Measurements from ENCODE around the gene MAD1L1. TPM values are rescaled to one million over a fixed set of nuclear protein-coding genes. Genes with fewer than 3 reads are reported as not detected.
A peak's percentile ranks its signal among the peaks of the same experiment; 100 is the strongest.
"Not testable (repeated sequence)": the region's sequence is repeated elsewhere in the genome, so short reads cannot be mapped to it uniquely, and the experiment has no call there.

MAD1L1 gene
- total RNA-seq, 1 donor from 2014 or later: 48.4 TPM

- ATAC-seq (no peak), DNase-seq (no peak)
- H3K27ac ChIP-seq: no peak overlapping the region
- no peaks in the 10 kb centered on the region for H3K9me3 ChIP-seq
- intact Hi-C loops (cut with DNase I): no loop called here
- H3K36me3 ChIP-seq: no peaks in the 10 kb centered on the region
- no peaks in the 10 kb centered on the region for H3K27me3 ChIP-seq
- H3K4me3 ChIP-seq: no peak overlapping the region
- TF ChIP-seq, protein P1, sequence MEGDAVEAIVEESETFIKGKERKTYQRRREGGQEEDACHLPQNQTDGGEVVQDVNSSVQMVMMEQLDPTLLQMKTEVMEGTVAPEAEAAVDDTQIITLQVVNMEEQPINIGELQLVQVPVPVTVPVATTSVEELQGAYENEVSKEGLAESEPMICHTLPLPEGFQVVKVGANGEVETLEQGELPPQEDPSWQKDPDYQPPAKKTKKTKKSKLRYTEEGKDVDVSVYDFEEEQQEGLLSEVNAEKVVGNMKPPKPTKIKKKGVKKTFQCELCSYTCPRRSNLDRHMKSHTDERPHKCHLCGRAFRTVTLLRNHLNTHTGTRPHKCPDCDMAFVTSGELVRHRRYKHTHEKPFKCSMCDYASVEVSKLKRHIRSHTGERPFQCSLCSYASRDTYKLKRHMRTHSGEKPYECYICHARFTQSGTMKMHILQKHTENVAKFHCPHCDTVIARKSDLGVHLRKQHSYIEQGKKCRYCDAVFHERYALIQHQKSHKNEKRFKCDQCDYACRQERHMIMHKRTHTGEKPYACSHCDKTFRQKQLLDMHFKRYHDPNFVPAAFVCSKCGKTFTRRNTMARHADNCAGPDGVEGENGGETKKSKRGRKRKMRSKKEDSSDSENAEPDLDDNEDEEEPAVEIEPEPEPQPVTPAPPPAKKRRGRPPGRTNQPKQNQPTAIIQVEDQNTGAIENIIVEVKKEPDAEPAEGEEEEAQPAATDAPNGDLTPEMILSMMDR (IDR thresholded peaks at IDR 0.05): no peak
- H3K4me1 ChIP-seq: no peaks in the 10 kb centered on the region
Measured at GRCh38 chr7:1839701-1840100, 393.0 kb downstream of the MAD1L1 start.

GRCh38 chr7:1838911-1839531, 393.7 kb downstream of the MAD1L1 start:
- H3K4me1 ChIP-seq; H3K27me3 ChIP-seq; intact Hi-C loops (cut with DNase I); H3K4me3 ChIP-seq; H3K9me3 ChIP-seq; H3K36me3 ChIP-seq; H3K27ac ChIP-seq: not testable (repeated sequence)
- DNase-seq (peak; percentile 61), ATAC-seq (peak; percentile 13)

- H3K9me3 ChIP-seq; H3K4me3 ChIP-seq; ATAC-seq; intact Hi-C loops (cut with DNase I); H3K27ac ChIP-seq; H3K27me3 ChIP-seq; H3K36me3 ChIP-seq; H3K4me1 ChIP-seq: not testable (repeated sequence)
- peak; percentile 47 for DNase-seq
Measured at GRCh38 chr7:1838544-1838872, 394.2 kb downstream of the MAD1L1 start.

- H3K9me3 ChIP-seq; intact Hi-C loops (cut with DNase I); H3K4me3 ChIP-seq; H3K27ac ChIP-seq; ATAC-seq; H3K27me3 ChIP-seq; H3K36me3 ChIP-seq; H3K4me1 ChIP-seq: not testable (repeated sequence)
- DNase-seq: peak; percentile 37
Measured at GRCh38 chr7:1837696-1838543, 394.8 kb downstream of the MAD1L1 start.

DNA sequence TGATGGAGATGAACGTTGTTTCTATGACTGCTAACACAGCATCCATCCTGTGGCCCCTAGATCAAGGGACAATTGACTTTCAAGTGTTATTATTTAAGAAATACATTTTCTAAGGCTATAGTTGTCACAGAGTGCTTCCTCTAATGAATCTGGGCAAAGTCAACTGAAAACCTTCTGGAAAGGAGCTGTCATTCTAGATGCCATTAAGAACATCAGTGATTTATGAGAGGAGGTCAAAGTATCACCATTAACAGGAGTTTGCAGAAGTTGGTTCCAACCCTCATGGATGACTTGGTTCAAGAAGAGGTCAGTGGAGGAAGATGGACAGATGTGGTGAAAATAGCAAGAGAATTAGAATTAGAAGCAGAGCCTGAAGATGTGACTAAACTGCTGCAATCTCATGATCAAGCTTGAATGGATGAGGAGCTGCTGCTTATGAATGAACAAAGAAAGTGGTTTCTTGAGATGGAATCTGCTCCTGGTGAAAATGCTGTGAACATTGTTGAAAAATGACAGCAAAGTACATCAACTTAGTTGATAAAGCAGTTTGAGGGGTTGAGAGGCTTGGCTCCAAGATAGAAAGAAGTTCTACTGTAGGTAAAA, 400.7 kb downstream of the MAD1L1 start:
- H3K4me1 ChIP-seq, H3K9me3 ChIP-seq, H3K27ac ChIP-seq: not testable (repeated sequence)

GRCh38 chr7:1831471-1831870, 401.3 kb downstream of the MAD1L1 start:
- intact Hi-C loops (cut with DNase I); H3K36me3 ChIP-seq; H3K4me3 ChIP-seq; H3K9me3 ChIP-seq; H3K27me3 ChIP-seq; H3K27ac ChIP-seq; H3K4me1 ChIP-seq; DNase-seq: not testable (repeated sequence)
- ATAC-seq: peak; percentile 79

More for the DNA sequence above, 400.7 kb downstream of the MAD1L1 start:
- ATAC-seq; intact Hi-C loops (cut with DNase I); DNase-seq; H3K27me3 ChIP-seq; H3K36me3 ChIP-seq; H3K4me3 ChIP-seq: not testable (repeated sequence)

- ATAC-seq; H3K27ac ChIP-seq; H3K9me3 ChIP-seq; H3K4me3 ChIP-seq; H3K27me3 ChIP-seq; DNase-seq; H3K4me1 ChIP-seq; intact Hi-C loops (cut with DNase I); H3K36me3 ChIP-seq: not testable (repeated sequence)
Measured at GRCh38 chr7:1829668-1830067, 403.1 kb downstream of the MAD1L1 start.

- DNase-seq (peak; percentile 37), ATAC-seq (no peak)
- Histone ChIP-seq H3K27ac (no peak overlapping the region), H3K4me3 (no peak overlapping the region), H3K27me3 (no peaks in the 10 kb centered on the region), H3K4me1 (no peaks in the 10 kb centered on the region), H3K36me3 (no peaks in the 10 kb centered on the region), H3K9me3 (no peaks in the 10 kb centered on the region)
- intact Hi-C loops (cut with DNase I): no loop called here
- TF ChIP-seq, protein P1 (IDR thresholded peaks at IDR 0.05): no peak
Measured at GRCh38 chr7:1829111-1829510, 403.6 kb downstream of the MAD1L1 start.

GRCh38 chr7:1828170-1828569, 404.6 kb downstream of the MAD1L1 start:
- ATAC-seq; H3K27me3 ChIP-seq; H3K9me3 ChIP-seq; intact Hi-C loops (cut with DNase I); H3K4me1 ChIP-seq; H3K27ac ChIP-seq; H3K36me3 ChIP-seq; H3K4me3 ChIP-seq: not testable (repeated sequence)
- peak; percentile 43 for DNase-seq

- H3K9me3 ChIP-seq; ATAC-seq; H3K4me3 ChIP-seq; intact Hi-C loops (cut with DNase I); H3K4me1 ChIP-seq; H3K36me3 ChIP-seq; H3K27me3 ChIP-seq; H3K27ac ChIP-seq: not testable (repeated sequence)
- DNase-seq: peak; percentile 53
Measured at GRCh38 chr7:1827521-1827981, 405.2 kb downstream of the MAD1L1 start.

- H3K9me3 ChIP-seq; ATAC-seq; H3K4me3 ChIP-seq; H3K4me1 ChIP-seq; intact Hi-C loops (cut with DNase I); H3K27me3 ChIP-seq; H3K36me3 ChIP-seq; H3K27ac ChIP-seq: not testable (repeated sequence)
- DNase-seq: peak; percentile 34
Measured at GRCh38 chr7:1826931-1827330, 405.8 kb downstream of the MAD1L1 start.

All from upper lobe of right lung (tissue), 1 donor.